Stimulated activated CD4-positive, alpha-beta T cell treated with anti-CD3 and anti-CD28 coated beads, Interleukin-4, amount 100 ng/mL, for 48 hours (primary cell): ENCODE data around the gene CPN1.
A peak's percentile ranks its signal among the peaks of the same experiment; 100 is the strongest.
"Not testable (repeated sequence)": the region's sequence is repeated elsewhere in the genome, so short reads cannot be mapped to it uniquely, and the experiment has no call there.

Source experiments
- DNase-seq, 2 donors: peaks; one replicate each; pipeline ENCODE4 v3.0.0-alpha.2; 2020; ENCODE audit warnings: low read depth in 2 of 2

Gene CPN1

GRCh38 chr10:100082276-100082675 is 607 bp upstream of the CPN1 start:
- not testable (repeated sequence) for DNase-seq

DNA sequence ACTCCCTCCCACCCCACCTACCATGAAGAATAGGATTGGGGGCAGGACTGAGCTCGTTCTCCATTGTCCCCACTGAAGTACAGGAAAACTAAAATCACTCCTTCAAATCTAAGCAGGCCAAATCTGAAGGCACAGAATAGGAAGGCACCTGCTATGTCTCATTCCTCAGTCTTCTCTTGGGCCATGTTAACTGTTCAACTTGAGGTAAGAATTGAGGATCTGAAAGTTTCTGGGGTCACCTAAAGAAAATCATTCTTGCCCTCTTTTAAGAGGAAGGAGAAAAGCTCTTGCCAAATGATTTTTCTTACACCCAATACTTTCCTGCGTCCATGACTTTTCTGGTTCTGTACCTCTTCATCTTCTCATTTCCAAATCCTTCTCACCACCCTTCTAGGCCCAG is 4.9 kb downstream of the CPN1 start:
- no peak for DNase-seq

GRCh38 chr10:100075426-100076220 is 6.0 kb downstream of the CPN1 start:
- DNase-seq, result no peak

DNA sequence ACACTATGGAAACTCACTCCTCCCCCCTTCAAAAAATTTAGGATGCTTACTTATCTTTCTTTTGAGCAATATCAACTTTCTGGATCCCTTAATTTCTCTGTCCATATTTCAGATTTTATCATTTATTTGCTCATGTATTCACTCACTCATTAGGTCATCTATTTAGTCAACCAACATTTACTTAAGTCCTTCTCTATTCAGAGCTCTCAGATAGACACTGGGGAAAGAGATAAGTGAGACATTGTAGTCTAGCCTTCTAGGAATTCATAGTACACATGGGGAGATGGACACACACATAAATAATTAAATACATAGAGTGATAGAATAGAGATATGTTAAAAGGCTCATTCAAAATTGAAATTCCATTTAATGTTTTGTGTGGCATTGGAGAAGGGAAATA is 9.2 kb downstream of the CPN1 start:
- DNase-seq, result no peak

GRCh38 chr10:100071529-100071928 is 10.1 kb downstream of the CPN1 start:
- no peak for DNase-seq

GRCh38 chr10:100067466-100067865 is 14.2 kb downstream of the CPN1 start:
- DNase-seq, result no peak

GRCh38 chr10:100065084-100065660 is 16.5 kb downstream of the CPN1 start:
- DNase-seq, result no peak

- DNase-seq, result no peak
These were observed 20.3 kb downstream of the CPN1 start for GRCh38 chr10:100061401-100061800.

GRCh38 chr10:100057948-100058347 is 23.7 kb downstream of the CPN1 start:
- DNase-seq, result no peak

- DNase-seq, result no peak
These were observed 27.8 kb downstream of the CPN1 start for GRCh38 chr10:100053686-100054460.

DNA sequence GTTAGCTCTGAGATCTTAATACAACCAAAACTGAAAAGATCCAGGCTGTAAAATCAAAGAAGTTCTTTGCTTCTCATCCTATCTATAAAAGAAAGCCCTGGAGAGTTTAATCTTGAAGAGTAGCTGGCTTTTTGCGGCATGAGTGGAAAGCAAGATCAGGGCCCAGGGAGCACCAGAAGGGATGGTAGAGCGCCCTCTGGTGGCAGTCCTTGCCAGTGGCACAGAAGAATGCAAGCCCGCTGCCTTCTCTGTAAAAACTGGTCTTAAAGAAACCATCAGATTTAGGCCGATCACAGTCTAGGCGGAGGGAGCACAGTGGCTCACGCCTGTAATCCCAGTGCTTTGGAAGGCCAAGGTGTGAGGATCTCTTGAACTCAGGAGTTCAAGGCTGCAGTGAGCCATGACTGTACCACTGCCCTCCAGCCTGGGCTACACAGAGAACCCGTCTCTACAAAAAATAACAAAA is 35.6 kb downstream of the CPN1 start:
- DNase-seq, result peak; percentile 78 to 91

GRCh38 chr10:100045592-100045991 is 36.1 kb downstream of the CPN1 start:
- no peak for DNase-seq

GRCh38 chr10:100043796-100044195 is 37.9 kb downstream of the CPN1 start:
- DNase-seq, result no peak

DNA sequence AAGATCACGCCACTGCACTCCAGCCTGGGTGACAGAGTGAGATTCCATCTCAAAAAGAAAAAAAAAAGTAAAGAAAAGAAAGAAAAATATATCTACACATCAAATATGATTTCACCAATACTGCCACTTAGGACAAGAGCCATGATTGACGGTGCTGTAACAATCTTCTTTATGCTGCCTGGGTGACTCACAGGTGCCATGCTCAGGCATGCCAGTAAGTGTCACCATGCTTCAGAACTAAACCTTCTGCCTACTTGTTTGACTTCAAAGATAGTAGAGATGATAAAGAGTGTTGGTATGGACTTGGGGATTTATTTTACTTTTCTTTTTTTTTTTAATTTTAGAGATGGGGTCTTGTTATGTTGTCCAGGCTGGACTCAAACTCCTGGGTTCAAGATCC is 38.3 kb downstream of the CPN1 start:
- peak in 1 of 2 donors; percentile 11 for DNase-seq

DNA sequence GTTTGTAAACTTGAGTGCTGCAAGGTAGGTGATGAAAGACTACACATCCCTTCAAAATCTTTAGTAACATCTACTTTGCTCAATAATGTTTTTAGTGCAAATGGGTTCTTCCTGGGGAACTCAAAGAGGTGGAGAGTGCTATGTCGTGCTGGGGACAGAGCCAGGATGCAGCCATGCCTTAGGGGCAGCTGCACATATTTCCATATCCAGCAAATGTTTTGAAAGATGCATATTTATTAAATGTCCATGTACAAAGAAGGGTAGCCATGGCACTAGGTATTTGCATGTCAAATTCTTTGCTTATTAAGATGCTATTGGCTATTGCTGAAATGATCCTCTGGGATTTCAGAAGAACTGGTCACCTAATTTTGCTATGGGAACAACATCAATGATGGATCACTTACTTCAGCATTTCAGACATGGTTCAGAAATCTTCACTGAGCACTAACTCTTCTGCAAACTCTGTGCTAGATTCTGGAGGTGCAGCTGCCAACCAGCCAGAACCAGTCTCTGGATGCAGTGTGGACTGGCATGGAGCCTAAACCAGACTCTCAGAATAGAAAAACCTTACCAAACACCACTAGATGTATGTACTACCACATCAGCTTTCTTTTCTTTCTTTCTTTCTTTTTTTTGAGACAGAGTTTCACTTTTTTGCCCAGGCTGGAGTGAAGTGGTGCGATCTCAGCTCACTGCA is 40.2 kb downstream of the CPN1 start:
- no peak for DNase-seq

DNA sequence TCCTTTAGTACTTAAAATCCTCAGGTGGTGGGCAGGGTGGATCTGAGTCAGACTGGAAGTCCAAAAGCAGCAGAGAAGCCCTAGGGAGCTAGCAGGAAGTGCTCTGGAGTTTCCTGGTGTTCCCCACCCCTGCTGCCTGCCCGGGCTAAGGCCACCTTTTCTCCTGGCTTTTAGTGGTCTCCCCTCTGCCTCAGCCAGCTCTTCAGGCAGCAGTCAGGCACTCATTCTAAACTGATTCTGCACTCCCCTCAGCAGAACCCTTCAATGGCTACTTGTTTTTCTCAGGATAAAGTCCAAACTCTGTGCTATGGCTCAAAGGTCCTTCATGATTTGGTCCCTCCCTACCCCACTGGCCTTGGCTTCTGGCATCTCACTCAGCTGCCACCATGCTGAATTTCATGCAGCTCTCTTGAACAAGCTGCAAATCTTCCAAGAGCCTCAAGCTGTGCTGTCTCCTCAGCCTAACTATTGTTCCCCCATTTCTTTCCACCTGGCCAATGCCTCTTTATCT is 43.1 kb downstream of the CPN1 start:
- no peak for DNase-seq

- no peak for DNase-seq
These were observed 43.8 kb downstream of the CPN1 start for GRCh38 chr10:100037758-100038315.

DNA sequence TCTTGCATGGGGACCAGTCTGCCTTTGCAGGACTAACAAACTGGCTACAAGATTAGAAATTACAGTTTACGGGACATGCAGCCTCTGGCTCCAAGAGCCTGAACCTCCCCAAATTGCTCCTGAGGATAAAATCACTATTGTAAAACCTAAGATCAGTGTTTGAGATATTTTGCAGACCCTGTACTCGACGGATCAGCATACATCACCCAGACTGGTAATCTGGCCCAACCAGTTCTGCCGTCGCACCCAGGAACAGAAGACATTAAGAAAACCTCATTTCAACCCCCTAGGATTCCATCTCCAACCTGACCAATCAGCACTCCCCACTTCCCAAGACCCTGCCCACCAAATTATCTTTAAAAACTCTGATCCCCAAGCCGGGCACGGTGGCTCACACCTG is 44.8 kb downstream of the CPN1 start:
- DNase-seq, result no peak

DNA sequence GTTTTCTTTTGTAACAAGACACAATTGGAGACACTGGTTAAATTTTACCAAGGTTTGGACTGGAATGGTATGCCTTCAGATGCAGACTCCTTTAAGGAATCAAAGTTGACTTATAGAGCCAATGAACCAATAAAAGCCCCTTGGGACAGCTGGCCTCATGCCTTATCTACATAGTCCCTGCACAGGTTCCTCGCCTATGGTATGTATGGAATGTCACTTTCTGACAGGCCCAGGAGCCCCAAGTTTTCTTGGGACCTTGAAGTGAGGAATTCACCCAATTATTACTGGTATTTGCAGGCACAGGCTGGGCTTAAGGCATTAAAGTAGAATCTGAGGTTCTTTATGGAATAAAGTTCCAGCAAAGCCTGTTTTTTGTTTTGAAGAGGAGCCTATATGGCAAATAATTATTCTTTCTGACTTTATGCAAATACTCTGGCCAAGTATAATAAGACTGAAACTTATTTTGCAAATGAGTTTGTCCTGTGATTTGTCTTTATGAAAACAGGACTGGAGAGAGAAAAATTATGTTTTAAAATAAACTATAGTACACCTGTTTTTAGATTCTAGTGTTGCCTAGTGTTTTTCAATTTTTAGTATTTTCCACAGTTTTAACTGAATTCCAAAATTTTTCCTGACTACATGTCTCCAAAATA is 47.8 kb downstream of the CPN1 start:
- no peak for DNase-seq

DNA sequence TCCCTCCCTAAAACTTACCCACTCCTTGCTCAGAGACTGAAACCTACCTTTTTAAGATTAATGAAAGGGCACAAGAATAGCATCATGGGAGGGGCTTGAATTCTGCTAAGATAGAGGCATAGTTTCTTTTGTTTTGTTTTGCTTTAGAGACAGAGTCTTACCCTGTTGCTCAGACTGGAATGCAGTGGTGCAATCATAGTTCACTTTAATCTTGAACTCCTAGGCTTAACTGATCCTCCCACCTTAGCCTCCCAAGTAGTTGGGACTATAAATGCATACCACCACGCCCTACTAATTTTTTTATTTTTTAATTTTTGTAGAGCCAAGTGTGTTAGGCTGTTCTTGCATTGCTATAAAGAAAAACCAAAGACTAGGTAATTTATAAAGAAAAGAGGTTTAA is 54.3 kb downstream of the CPN1 start:
- DNase-seq, result no peak

DNA sequence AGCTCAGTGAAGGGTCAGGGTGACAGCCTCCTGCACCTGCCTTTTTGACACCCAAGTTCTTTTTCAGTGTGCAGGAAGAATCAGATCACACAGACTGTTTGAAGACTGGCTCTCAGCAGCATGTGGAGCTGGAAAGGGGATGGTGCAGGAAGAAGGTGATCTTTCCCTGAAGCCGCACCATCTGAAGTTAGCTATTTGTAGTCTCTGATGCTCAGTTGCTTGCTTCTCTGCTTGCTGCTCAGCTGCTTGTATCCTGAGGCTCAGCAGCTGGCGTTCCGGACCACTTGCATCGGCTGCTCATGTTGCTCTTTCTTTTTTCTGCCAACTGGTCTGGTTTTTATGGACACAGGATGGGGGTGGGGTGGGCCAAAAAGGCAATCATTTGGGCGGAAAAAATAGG is 56.1 kb downstream of the CPN1 start:
- no peak for DNase-seq
